Measurements from ENCODE around the gene SLC29A1. TPM values are rescaled to one million over a fixed set of nuclear protein-coding genes. Genes with fewer than 3 reads are reported as not detected.

Gene SLC29A1
- total RNA-seq, 1 donor from 2014 or later = 142 TPM

GRCh38 chr6:44219053-44219814 lies 4.2 kb upstream of the SLC29A1 start:
- Mint-ChIP-seq H3K9me3 (ENCODE audit: unreplicated experiment) (no peaks in the 10 kb centered on the region), H3K36me3 (ENCODE audit: low read depth, unreplicated experiment) (no peaks in the 10 kb centered on the region), H3K27me3 (ENCODE audit: unreplicated experiment) (peaks cover 4% of the 10 kb centered on the region), H3K4me1 (ENCODE audit: unreplicated experiment) (peaks cover 46% of the 10 kb centered on the region), H3K27ac (ENCODE audit: unreplicated experiment) (peak overlapping the region; percentile 87), H3K4me3 (ENCODE audit: unreplicated experiment) (peak overlapping the region; percentile 85)
- peak; percentile 88 for DNase-seq (ENCODE audit: low spot score)
- TF ChIP-seq, protein P1, sequence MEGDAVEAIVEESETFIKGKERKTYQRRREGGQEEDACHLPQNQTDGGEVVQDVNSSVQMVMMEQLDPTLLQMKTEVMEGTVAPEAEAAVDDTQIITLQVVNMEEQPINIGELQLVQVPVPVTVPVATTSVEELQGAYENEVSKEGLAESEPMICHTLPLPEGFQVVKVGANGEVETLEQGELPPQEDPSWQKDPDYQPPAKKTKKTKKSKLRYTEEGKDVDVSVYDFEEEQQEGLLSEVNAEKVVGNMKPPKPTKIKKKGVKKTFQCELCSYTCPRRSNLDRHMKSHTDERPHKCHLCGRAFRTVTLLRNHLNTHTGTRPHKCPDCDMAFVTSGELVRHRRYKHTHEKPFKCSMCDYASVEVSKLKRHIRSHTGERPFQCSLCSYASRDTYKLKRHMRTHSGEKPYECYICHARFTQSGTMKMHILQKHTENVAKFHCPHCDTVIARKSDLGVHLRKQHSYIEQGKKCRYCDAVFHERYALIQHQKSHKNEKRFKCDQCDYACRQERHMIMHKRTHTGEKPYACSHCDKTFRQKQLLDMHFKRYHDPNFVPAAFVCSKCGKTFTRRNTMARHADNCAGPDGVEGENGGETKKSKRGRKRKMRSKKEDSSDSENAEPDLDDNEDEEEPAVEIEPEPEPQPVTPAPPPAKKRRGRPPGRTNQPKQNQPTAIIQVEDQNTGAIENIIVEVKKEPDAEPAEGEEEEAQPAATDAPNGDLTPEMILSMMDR (IDR thresholded peaks at IDR 0.05; ENCODE audit: unreplicated experiment) = no peak

GRCh38 chr6:44219815-44220784 lies 3.3 kb upstream of the SLC29A1 start:
- Mint-ChIP-seq H3K9me3 (ENCODE audit: unreplicated experiment) (no peaks in the 10 kb centered on the region), H3K4me3 (ENCODE audit: unreplicated experiment) (peak overlapping the region; percentile 81), H3K36me3 (ENCODE audit: low read depth, unreplicated experiment) (no peaks in the 10 kb centered on the region), H3K4me1 (ENCODE audit: unreplicated experiment) (peaks cover 54% of the 10 kb centered on the region), H3K27me3 (ENCODE audit: unreplicated experiment) (peaks cover 4% of the 10 kb centered on the region), H3K27ac (ENCODE audit: unreplicated experiment) (no peak overlapping the region)
- TF ChIP-seq, protein P1 (IDR thresholded peaks at IDR 0.05; ENCODE audit: unreplicated experiment) = no peak
- no peak for DNase-seq (ENCODE audit: low spot score)

DNA sequence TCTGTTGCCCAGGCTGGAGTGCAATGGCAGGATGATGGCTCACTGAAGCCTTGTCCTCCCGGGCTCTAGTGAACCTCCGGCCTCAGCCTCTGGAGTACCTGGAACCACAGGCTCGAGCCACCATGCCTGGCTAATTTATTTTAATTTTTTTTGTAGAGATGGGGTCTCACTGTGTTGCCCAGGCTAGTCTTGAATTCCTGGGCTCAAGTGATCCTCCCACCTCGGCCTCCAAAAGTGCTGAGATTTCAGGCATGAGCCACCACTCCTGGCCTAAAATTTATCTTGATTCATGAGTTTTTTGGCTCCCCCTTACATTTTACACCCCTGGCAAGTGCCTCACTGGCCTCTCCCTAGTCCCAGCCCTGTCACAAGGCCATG lies 2.5 kb upstream of the SLC29A1 start:
- peaks cover 60% of the 10 kb centered on the region for H3K4me1 Mint-ChIP-seq (ENCODE audit: unreplicated experiment)
- peaks cover 4% of the 10 kb centered on the region for H3K27me3 Mint-ChIP-seq (ENCODE audit: unreplicated experiment)
- no peak overlapping the region for H3K27ac Mint-ChIP-seq (ENCODE audit: unreplicated experiment)
- no peaks in the 10 kb centered on the region for H3K9me3 Mint-ChIP-seq (ENCODE audit: unreplicated experiment)
- H3K36me3 Mint-ChIP-seq (ENCODE audit: low read depth, unreplicated experiment) = no peaks in the 10 kb centered on the region
- no peak for DNase-seq (ENCODE audit: low spot score)
- TF ChIP-seq, protein P1 (IDR thresholded peaks at IDR 0.05; ENCODE audit: unreplicated experiment) = no peak
- peak overlapping the region; percentile 74 for H3K4me3 Mint-ChIP-seq (ENCODE audit: unreplicated experiment)

GRCh38 chr6:44221291-44221960 lies 2.0 kb upstream of the SLC29A1 start:
- no peaks in the 10 kb centered on the region for H3K9me3 Mint-ChIP-seq (ENCODE audit: unreplicated experiment)
- no peak overlapping the region for H3K27ac Mint-ChIP-seq (ENCODE audit: unreplicated experiment)
- TF ChIP-seq, protein P1 (IDR thresholded peaks at IDR 0.05; ENCODE audit: unreplicated experiment) = peak; percentile 59
- H3K27me3 Mint-ChIP-seq (ENCODE audit: unreplicated experiment) = peaks cover 4% of the 10 kb centered on the region
- peak; percentile 74 for DNase-seq (ENCODE audit: low spot score)
- H3K4me3 Mint-ChIP-seq (ENCODE audit: unreplicated experiment) = peak overlapping the region; percentile 74
- H3K36me3 Mint-ChIP-seq (ENCODE audit: low read depth, unreplicated experiment) = no peaks in the 10 kb centered on the region
- H3K4me1 Mint-ChIP-seq (ENCODE audit: unreplicated experiment) = peaks cover 62% of the 10 kb centered on the region
